Breast epithelium (tissue), 4 donors: ENCODE results near the gene COPB2. TPM values are rescaled to one million over a fixed set of nuclear protein-coding genes. Genes with fewer than 3 reads are reported as not detected.

Experiments used
- DNase-seq, 2 donors: peaks; one replicate each; pipeline ENCODE4 v3.0.0-alpha.2; 2019; ENCODE audit warnings: low spot score in 2 of 2
- H3K27ac ChIP-seq, 2 donors: fragments of 200-600 bp; sonication (generic) in 1 of 2; one replicate each; pipeline ENCODE4 v1.5.1; 2016 to 2019; ENCODE audit warnings: mild to moderate bottlenecking in 1 of 2
- H3K27me3 ChIP-seq, 2 donors: fragments of 200-600 bp; sonication (generic) in 1 of 2; one replicate each; pipeline versions ENCODE4 v1.5.1 to v1.6.0; 2017 to 2019; ENCODE audit warnings: control low read depth in 1 of 2, mild to moderate bottlenecking in 1 of 2
- H3K36me3 ChIP-seq: fragments of 200-600 bp; one replicate; pipeline ENCODE4 v1.5.1; 2019
- H3K4me1 ChIP-seq, 2 donors: fragments of 200-600 bp; sonication (generic); one replicate each; pipeline ENCODE4 v1.5.1; 2016 to 2019; ENCODE audit warnings: control low read depth in 1 of 2
- H3K4me3 ChIP-seq, 3 donors: fragments of 200-600 bp; sonication (generic); 1 replicate in 2 of 3; 2 replicates in 1 of 3; pipeline ENCODE4 v1.5.1; 2016 to 2019; ENCODE audit warnings: mild to moderate bottlenecking in 3 of 3, moderate library complexity in 2 of 3
- H3K9me3 ChIP-seq, 2 donors: fragments of 200-600 bp; sonication (generic) in 1 of 2; one replicate each; pipeline ENCODE4 v1.5.1; 2016 to 2019; ENCODE audit warnings: control low read depth in 1 of 2
- CTCF ChIP-seq, 3 donors: fragments of 450-650 bp; IDR thresholded peaks; one replicate each; pipeline ENCODE4 v1.5.1; 2016 to 2017; ENCODE audit warnings: antibody characterized with exemption in 3 of 3, mild to moderate bottlenecking in 3 of 3, moderate library complexity in 3 of 3
- POLR2A ChIP-seq: fragments of 450-650 bp; IDR thresholded peaks from one replicate; pipeline ENCODE4 v1.6.1; 2016; ENCODE audit warnings: antibody characterized with exemption, mild to moderate bottlenecking, moderate library complexity
- POLR2AphosphoS5 ChIP-seq, 3 donors: sonication (generic); formaldehyde crosslinking; IDR thresholded peaks; one replicate each; pipeline ENCODE4 v1.6.1; 2017; ENCODE audit warnings: antibody characterized with exemption in 3 of 3
- intact Hi-C: fragments of 100-400 bp; cut with DNase I; formaldehyde crosslinking; loops from one replicate; pipeline ENCODE4 v1.15.1; 2023; ENCODE audit warnings: low total_unique reads
- total RNA-seq, 3 donors: library from RNA; depleted of rRNA; stranded (reverse); fragments of >200 nt; gene quantifications; one replicate each; pipeline ENCODE4 v1.1.0, GENCODE V29; 2016

COPB2 gene
- total RNA-seq, 3 donors from 2014 or later, result 76.5 to 109 (median 109) TPM

DNA sequence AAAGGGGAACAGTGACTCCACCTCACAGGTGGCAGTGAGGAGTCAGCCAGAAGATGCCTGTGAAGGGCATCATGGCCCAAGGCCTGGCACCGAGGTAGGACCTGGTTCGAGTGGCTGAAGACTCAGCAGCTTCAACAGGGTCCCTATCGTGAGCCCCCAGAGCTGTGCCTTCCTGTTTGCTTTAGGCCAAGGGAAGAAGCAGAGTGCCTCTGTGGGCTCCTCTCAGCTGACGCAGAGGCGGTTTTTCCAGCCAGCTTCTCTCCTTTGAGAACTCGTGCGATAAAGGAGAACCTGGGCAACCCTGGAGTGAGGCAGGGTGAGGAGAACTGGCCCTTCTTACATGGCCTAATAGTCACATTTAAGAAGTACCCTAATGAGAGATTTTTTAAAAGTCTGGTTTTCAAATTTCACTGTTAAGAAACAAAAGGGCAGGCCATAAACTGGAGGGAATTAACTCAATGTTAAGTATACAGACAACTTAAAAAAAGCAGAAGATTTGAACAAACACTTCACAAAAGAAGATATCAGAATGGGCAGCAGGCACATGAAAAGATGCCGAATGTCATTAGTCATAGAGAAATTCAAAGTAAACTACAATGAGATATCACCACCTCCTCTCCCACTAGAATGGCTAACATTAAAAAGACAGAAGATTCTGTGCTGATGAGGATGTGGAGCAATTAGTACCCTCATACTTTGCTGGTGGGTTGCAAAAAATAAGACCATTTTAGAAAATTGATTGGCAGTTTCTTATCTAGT lies 68.7 kb downstream of the COPB2 start:
- Histone ChIP-seq H3K27me3 (peaks cover 0 to 3% of the 10 kb centered on the region in 2 donors), H3K9me3 (no peaks in the 10 kb centered on the region), H3K27ac (no peak overlapping the region), H3K36me3 (no peaks in the 10 kb centered on the region), H3K4me1 (no peaks in the 10 kb centered on the region), H3K4me3 (no peak overlapping the region)
- intact Hi-C loops, result loop anchor here (10.0 kb wide), 1 partner anchor 376 kb away; the partner anchor contains the start of genes FOXL2 and FOXL2NB
- TF ChIP-seq CTCF (IDR thresholded peaks at IDR 0.05), result no peak
- no peak for TF ChIP-seq POLR2AphosphoS5 (IDR thresholded peaks at IDR 0.05)
- no peak for TF ChIP-seq POLR2A
- no peak for DNase-seq

- no peaks in the 10 kb centered on the region for H3K9me3 ChIP-seq
- no peak overlapping the region for H3K27ac ChIP-seq
- H3K4me3 ChIP-seq, result no peak overlapping the region
- H3K4me1 ChIP-seq, result no peaks in the 10 kb centered on the region
- no peaks in the 10 kb centered on the region for H3K36me3 ChIP-seq
- H3K27me3 ChIP-seq, result peaks cover 0 to 6% of the 10 kb centered on the region in 2 donors
- TF ChIP-seq POLR2AphosphoS5 (IDR thresholded peaks at IDR 0.05) (no peak), CTCF (IDR thresholded peaks at IDR 0.05) (no peak), POLR2A (no peak)
- DNase-seq, result no peak
- intact Hi-C loops, result loop anchor here (10.0 kb wide), 1 partner anchor 375 kb away; the partner anchor contains the start of genes FOXL2 and FOXL2NB
Measured at GRCh38 chr3:139319428-139320402, 69.7 kb downstream of the COPB2 start.

GRCh38 chr3:139318826-139319225 lies 70.6 kb downstream of the COPB2 start:
- H3K4me3 ChIP-seq, result no peak overlapping the region
- TF ChIP-seq POLR2A (no peak), POLR2AphosphoS5 (IDR thresholded peaks at IDR 0.05) (no peak), CTCF (IDR thresholded peaks at IDR 0.05) (no peak)
- no peaks in the 10 kb centered on the region for H3K36me3 ChIP-seq
- no peaks in the 10 kb centered on the region for H3K4me1 ChIP-seq
- intact Hi-C loops, result no loop called here
- H3K9me3 ChIP-seq, result no peaks in the 10 kb centered on the region
- H3K27me3 ChIP-seq, result peaks cover 0 to 6% of the 10 kb centered on the region in 2 donors
- DNase-seq, result no peak
- no peak overlapping the region for H3K27ac ChIP-seq

DNA sequence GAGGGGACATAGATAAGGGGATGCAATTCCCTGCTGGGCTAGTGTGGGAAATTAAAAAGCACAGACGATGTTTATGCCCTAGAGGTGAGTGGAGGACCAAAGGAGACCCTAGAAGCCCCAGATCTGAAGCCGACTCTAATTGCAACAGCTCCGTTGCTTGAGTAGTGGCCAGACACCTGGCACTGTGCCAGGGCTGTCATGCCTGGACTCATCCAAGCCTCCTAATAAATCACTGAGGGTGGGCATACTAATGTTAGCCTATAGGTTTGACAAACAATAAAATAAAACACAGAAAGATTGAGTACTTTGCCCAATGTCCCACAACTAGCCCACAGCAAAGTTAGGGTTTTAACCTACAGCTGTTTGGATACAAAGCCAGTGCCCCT lies 71.0 kb downstream of the COPB2 start:
- DNase-seq, result no peak
- H3K27ac ChIP-seq, result no peak overlapping the region
- H3K27me3 ChIP-seq, result peaks cover 0 to 6% of the 10 kb centered on the region in 2 donors
- TF ChIP-seq POLR2A, result no peak
- intact Hi-C loops, result no loop called here
- H3K9me3 ChIP-seq, result no peaks in the 10 kb centered on the region
- no peak overlapping the region for H3K4me3 ChIP-seq
- no peaks in the 10 kb centered on the region for H3K36me3 ChIP-seq
- H3K4me1 ChIP-seq, result no peaks in the 10 kb centered on the region

GRCh38 chr3:139317660-139318430 lies 71.6 kb downstream of the COPB2 start:
- no peaks in the 10 kb centered on the region for H3K9me3 ChIP-seq
- no peak overlapping the region for H3K4me3 ChIP-seq
- H3K4me1 ChIP-seq, result no peaks in the 10 kb centered on the region
- H3K27ac ChIP-seq, result no peak overlapping the region
- DNase-seq, result no peak
- TF ChIP-seq POLR2AphosphoS5 (IDR thresholded peaks at IDR 0.05) (no peak), CTCF (IDR thresholded peaks at IDR 0.05) (no peak), POLR2A (no peak)
- intact Hi-C loops, result no loop called here
- peaks cover 0 to 6% of the 10 kb centered on the region in 2 donors for H3K27me3 ChIP-seq
- H3K36me3 ChIP-seq, result no peaks in the 10 kb centered on the region
